ENCODE results near the gene CNOT11.
"Not testable (repeated sequence)": the region's sequence is repeated elsewhere in the genome, so short reads cannot be mapped to it uniquely, and the experiment has no call there.

Gene CNOT11

GRCh38 chr2:101223814-101224231, 28.9 kb upstream of the CNOT11 start:
- no peak for DNase-seq (ENCODE audit: low read depth)
- TF ChIP-seq CTCF (conservative IDR thresholded peaks at IDR 0.05; ENCODE audit: control insufficient read depth, insufficient read depth, low read depth, low read length): no peak

GRCh38 chr2:101230541-101231001, 22.1 kb upstream of the CNOT11 start:
- H3K4me3 ChIP-seq (ENCODE audit: control insufficient read depth, low read depth, low read length): no peak overlapping the region
- DNase-seq (ENCODE audit: low read depth): no peak

More at GRCh38 chr2:101223814-101224231, 28.9 kb upstream of the CNOT11 start:
- H3K4me3 ChIP-seq (ENCODE audit: control insufficient read depth, low read depth, low read length): no peak overlapping the region

GRCh38 chr2:101231240-101231639, 21.4 kb upstream of the CNOT11 start:
- no peak overlapping the region for H3K4me3 ChIP-seq (ENCODE audit: control insufficient read depth, low read depth, low read length)
- TF ChIP-seq CTCF (conservative IDR thresholded peaks at IDR 0.05; ENCODE audit: control insufficient read depth, insufficient read depth, low read depth, low read length): no peak
- no peak for DNase-seq (ENCODE audit: low read depth)

More at GRCh38 chr2:101230541-101231001, 22.1 kb upstream of the CNOT11 start:
- TF ChIP-seq CTCF (conservative IDR thresholded peaks at IDR 0.05; ENCODE audit: control insufficient read depth, insufficient read depth, low read depth, low read length): no peak

- DNase-seq (ENCODE audit: low read depth): no peak
- TF ChIP-seq CTCF (conservative IDR thresholded peaks at IDR 0.05; ENCODE audit: control insufficient read depth, insufficient read depth, low read depth, low read length): no peak
Observed at GRCh38 chr2:101231937-101232730, 20.6 kb upstream of the CNOT11 start.

GRCh38 chr2:101232770-101233169, 19.9 kb upstream of the CNOT11 start:
- TF ChIP-seq CTCF (conservative IDR thresholded peaks at IDR 0.05; ENCODE audit: control insufficient read depth, insufficient read depth, low read depth, low read length): no peak
- H3K4me3 ChIP-seq (ENCODE audit: control insufficient read depth, low read depth, low read length): no peak overlapping the region
- DNase-seq (ENCODE audit: low read depth): no peak

More at GRCh38 chr2:101231937-101232730, 20.6 kb upstream of the CNOT11 start:
- no peak overlapping the region for H3K4me3 ChIP-seq (ENCODE audit: control insufficient read depth, low read depth, low read length)

- H3K4me3 ChIP-seq (ENCODE audit: control insufficient read depth, low read depth, low read length): no peak overlapping the region
- no peak for TF ChIP-seq CTCF (conservative IDR thresholded peaks at IDR 0.05; ENCODE audit: control insufficient read depth, insufficient read depth, low read depth, low read length)
- no peak for DNase-seq (ENCODE audit: low read depth)
Observed at GRCh38 chr2:101234169-101234938, 18.3 kb upstream of the CNOT11 start.

GRCh38 chr2:101235956-101236355, 16.7 kb upstream of the CNOT11 start:
- not testable (repeated sequence) for DNase-seq (ENCODE audit: low read depth); H3K4me3 ChIP-seq (ENCODE audit: control insufficient read depth, low read depth, low read length)

GRCh38 chr2:101237944-101238343, 14.7 kb upstream of the CNOT11 start:
- not testable (repeated sequence) for H3K4me3 ChIP-seq (ENCODE audit: control insufficient read depth, low read depth, low read length); DNase-seq (ENCODE audit: low read depth)

Data from fibroblast of mammary gland (primary cell).